Fibroblast of mammary gland (primary cell): ENCODE results near the gene VANGL1.

ENCODE experiments used
- DNase-seq: peaks from one replicate; pipeline ENCODE4 v3.0.0-alpha.2; 2010; ENCODE audit warnings: low read depth
- H3K4me3 ChIP-seq: 2 replicates; pipeline ENCODE4 v1.5.1; 2011; ENCODE audit warnings: low read depth, mild to moderate bottlenecking, low read length, moderate library complexity; ENCODE audit not compliant: control insufficient read depth
- CTCF ChIP-seq: conservative IDR thresholded peaks from 2 replicates; pipeline ENCODE4 v1.5.1; 2011; ENCODE audit warnings: low read depth, low read length, inconsistent platforms; ENCODE audit not compliant: control insufficient read depth, insufficient read depth

The VANGL1 gene

GRCh38 chr1:115726570-115726969 lies 84.8 kb downstream of the VANGL1 start:
- no peak for TF ChIP-seq CTCF
- H3K4me3 ChIP-seq = no peak overlapping the region
- no peak for DNase-seq

GRCh38 chr1:115727706-115728249 lies 86.0 kb downstream of the VANGL1 start:
- TF ChIP-seq CTCF = no peak
- peak; percentile 95 for DNase-seq
- H3K4me3 ChIP-seq = no peak overlapping the region

GRCh38 chr1:115728341-115728740 lies 86.6 kb downstream of the VANGL1 start:
- no peak for DNase-seq
- H3K4me3 ChIP-seq = no peak overlapping the region
- no peak for TF ChIP-seq CTCF

GRCh38 chr1:115729756-115730155 lies 88.0 kb downstream of the VANGL1 start:
- H3K4me3 ChIP-seq = no peak overlapping the region
- no peak for DNase-seq
- TF ChIP-seq CTCF = no peak

- TF ChIP-seq CTCF = no peak
- no peak overlapping the region for H3K4me3 ChIP-seq
- no peak for DNase-seq
Measured at GRCh38 chr1:115732316-115732715, 90.5 kb downstream of the VANGL1 start.

- TF ChIP-seq CTCF = no peak
- DNase-seq = no peak
- no peak overlapping the region for H3K4me3 ChIP-seq
Measured at GRCh38 chr1:115740811-115741210, 99.0 kb downstream of the VANGL1 start.
